Stimulated activated naive B cell treated with anti-CD40 and anti-IgM and Interleukin-4, amounts not matched to agents 10 μg/mL and 1 μg/mL and 100 μg/mL, for 72 hours (primary cell): ENCODE measurements around the gene ZNF474.

Source experiments
- ATAC-seq, 2 donors: fragments of 150-1000 bp; cut with Tn5 transposase; replicated peaks; 2 replicates each; pipeline ENCODE4 v1.10.0; 2021; ENCODE audit warnings: moderate library complexity in 1 of 2
- DNase-seq: peaks from one replicate; pipeline ENCODE4 v3.0.0; 2021
- H3K27ac Mint-ChIP-seq: one replicate; pipeline ENCODE4 v1.8.0; 2022; ENCODE audit warnings: mild to moderate bottlenecking, mixed read lengths
- H3K27me3 Mint-ChIP-seq, 2 donors: one replicate each; pipeline ENCODE4 v1.8.0; 2022; ENCODE audit warnings: mixed read lengths in 2 of 2
- H3K36me3 Mint-ChIP-seq, 2 donors: one replicate each; pipeline ENCODE4 v1.8.0; 2022; ENCODE audit warnings: mixed read lengths in 2 of 2, mild to moderate bottlenecking in 1 of 2
- H3K4me1 Mint-ChIP-seq, 2 donors: one replicate each; pipeline ENCODE4 v1.8.0; 2022; ENCODE audit warnings: mixed read lengths in 2 of 2, mild to moderate bottlenecking in 1 of 2
- H3K4me3 Mint-ChIP-seq, 2 donors: one replicate each; pipeline ENCODE4 v1.8.0; 2022; ENCODE audit warnings: mild to moderate bottlenecking in 2 of 2, mixed read lengths in 2 of 2, moderate library complexity in 1 of 2
- H3K9me3 Mint-ChIP-seq, 2 donors: one replicate each; pipeline ENCODE4 v1.8.0; 2022; ENCODE audit warnings: mixed read lengths in 2 of 2, mild to moderate bottlenecking in 1 of 2

The ZNF474 gene

DNA sequence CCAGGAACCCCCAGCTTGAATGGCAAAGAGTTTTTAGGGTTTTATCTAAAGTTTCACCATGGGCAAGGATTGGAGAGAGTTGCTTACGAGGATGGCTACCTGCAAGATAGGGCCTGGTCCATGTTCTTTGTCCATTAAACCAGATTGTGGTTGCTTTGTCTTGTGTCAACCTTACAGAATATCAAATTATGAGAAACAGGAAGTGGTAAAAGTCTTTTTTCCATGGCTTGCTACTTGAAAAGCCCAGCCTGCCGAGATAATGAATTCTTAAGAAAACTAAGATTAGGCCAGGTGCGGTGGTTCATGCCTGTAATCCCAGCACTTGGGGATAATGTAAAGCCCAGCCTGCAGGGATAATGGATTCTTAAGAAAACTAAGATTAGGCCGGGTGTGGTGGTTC lies 24.4 kb downstream of the ZNF474 start:
- H3K9me3 Mint-ChIP-seq = no peaks in the 10 kb centered on the region
- peak overlapping the region; percentile 16 for H3K27ac Mint-ChIP-seq
- no peak for DNase-seq
- H3K36me3 Mint-ChIP-seq = no peaks in the 10 kb centered on the region
- no peaks in the 10 kb centered on the region for H3K27me3 Mint-ChIP-seq
- peaks cover 2 to 23% of the 10 kb centered on the region in 2 donors for H3K4me1 Mint-ChIP-seq
- no peak overlapping the region for H3K4me3 Mint-ChIP-seq
- ATAC-seq = peak; percentile 69 to 70

DNA sequence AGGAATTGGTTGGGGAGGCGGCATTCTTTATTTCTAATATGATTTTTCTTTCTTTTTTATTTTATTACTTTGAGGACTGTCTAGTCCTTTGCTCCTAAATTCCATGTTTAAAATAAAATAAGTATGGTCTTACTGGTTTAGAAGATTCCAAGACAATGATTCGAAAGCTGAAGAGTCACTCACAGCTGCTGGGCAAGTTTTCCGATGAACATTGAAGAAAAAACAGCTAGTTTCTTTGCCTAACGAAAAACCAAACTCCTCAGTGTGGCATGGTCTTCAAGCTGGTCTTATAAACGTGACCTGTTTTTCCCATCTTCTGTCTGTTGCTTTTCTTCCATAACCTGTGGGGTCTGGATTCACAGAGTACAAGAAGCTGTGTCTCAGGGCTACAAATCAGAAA lies 25.1 kb downstream of the ZNF474 start:
- no peak overlapping the region for H3K4me3 Mint-ChIP-seq
- ATAC-seq = no peak
- no peaks in the 10 kb centered on the region for H3K36me3 Mint-ChIP-seq
- H3K4me1 Mint-ChIP-seq = peaks cover 2 to 22% of the 10 kb centered on the region in 2 donors
- no peak for DNase-seq
- H3K9me3 Mint-ChIP-seq = no peaks in the 10 kb centered on the region
- H3K27me3 Mint-ChIP-seq = no peaks in the 10 kb centered on the region
- peak overlapping the region; percentile 16 for H3K27ac Mint-ChIP-seq

DNA sequence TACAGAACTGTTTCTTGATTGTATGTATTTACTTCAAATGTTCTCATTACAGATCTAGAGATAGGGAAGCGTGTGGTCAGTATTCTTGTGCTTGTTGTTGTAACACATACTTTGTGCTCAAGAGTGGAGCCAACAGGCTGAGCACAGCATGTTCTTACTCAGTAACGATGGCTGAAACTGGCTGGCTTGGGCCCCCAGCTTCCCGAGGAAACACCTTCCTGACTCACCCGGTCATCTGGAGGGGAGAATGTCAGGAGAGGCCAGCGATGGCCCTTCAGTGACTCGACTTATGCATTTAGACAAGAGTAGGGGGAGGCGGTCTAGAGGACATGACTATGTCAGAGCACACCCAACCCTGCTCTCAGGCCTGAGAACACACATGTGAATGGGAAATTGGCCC lies 25.6 kb downstream of the ZNF474 start:
- Mint-ChIP-seq H3K9me3 (no peaks in the 10 kb centered on the region), H3K27ac (no peak overlapping the region), H3K4me1 (peaks cover 2 to 18% of the 10 kb centered on the region in 2 donors), H3K4me3 (no peak overlapping the region), H3K36me3 (no peaks in the 10 kb centered on the region), H3K27me3 (no peaks in the 10 kb centered on the region)
- DNase-seq (no peak), ATAC-seq (no peak)

DNA sequence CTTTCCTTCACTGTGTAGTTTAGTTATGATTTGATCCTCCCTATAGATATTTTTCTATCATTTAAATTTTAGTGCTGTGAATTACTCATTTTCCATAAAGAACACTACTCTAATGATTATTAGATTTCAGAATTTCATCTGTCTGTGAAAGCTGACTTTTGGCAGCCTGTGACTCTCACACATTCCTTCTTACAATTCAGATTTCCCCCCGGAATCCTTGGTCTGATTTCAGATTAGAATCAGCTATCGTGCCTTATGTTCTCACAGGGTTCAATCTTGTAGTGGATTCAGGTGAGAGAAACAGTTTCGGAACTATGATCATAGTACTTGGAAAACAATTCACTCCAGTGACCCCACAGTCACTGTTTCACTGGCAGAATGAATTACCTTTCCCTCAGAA lies 26.2 kb downstream of the ZNF474 start:
- DNase-seq (no peak), ATAC-seq (no peak)
- H3K27ac Mint-ChIP-seq = no peak overlapping the region
- H3K27me3 Mint-ChIP-seq = no peaks in the 10 kb centered on the region
- peaks cover 2 to 17% of the 10 kb centered on the region in 2 donors for H3K4me1 Mint-ChIP-seq
- no peaks in the 10 kb centered on the region for H3K9me3 Mint-ChIP-seq
- H3K4me3 Mint-ChIP-seq = no peak overlapping the region
- no peaks in the 10 kb centered on the region for H3K36me3 Mint-ChIP-seq

DNA sequence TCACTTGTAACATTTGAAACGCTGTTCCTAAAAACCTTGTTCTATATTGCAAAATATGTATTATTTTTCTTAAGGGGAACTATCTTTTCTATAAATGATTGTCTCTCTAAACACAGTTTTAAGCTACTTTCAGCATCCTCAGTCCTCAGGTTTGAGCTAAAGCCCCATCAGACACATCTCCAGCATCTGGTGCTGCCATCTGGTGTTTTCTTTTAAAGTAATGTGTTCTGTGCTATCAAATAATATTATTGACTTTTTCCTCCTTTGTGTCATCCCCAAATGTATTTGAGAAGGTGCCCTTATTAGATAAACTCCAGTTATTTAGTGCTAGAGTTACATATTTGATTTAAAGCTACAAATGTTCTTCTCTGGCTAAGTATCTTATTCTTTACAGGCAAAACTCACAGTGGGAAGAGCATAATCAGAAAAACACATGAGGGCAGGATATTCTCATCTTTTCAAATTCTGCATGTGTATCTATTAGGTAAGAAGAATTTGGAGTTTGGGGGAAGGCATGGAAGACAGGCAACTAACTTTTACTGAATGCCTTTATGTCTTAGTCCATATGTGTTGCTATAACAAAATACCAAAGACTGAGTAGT lies 27.5 kb downstream of the ZNF474 start:
- Mint-ChIP-seq H3K4me3 (no peak overlapping the region), H3K36me3 (no peaks in the 10 kb centered on the region), H3K27ac (no peak overlapping the region), H3K4me1 (peaks cover 2 to 17% of the 10 kb centered on the region in 2 donors), H3K9me3 (no peaks in the 10 kb centered on the region), H3K27me3 (no peaks in the 10 kb centered on the region)
- ATAC-seq = peak in 1 of 2 donors; percentile 45
- no peak for DNase-seq

DNA sequence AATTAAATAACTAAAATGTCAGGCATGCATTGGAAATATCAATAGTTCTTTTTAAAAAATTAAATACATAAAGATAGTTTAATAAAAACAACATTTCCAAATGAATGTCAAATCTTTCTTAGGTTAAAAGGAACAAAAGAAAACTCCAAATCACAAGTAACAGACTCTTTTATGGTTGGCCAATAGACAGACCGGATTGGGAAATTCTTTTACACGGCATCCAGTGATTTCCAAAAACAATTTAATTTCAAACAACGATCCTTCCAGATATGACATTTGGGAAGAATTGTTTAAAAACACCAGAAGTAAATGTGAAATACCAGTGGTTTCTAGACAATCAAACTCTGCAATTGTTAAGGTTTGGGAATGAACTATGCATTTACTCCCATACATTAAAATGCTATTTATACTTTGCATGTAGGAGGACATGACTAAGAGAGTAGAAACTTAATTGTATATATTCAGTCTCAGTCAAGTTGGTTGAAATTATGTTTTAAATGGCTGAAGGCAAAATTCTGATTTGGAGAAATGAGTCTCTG lies 32.8 kb downstream of the ZNF474 start:
- DNase-seq (no peak), ATAC-seq (no peak)
- H3K27ac Mint-ChIP-seq = no peak overlapping the region
- H3K4me3 Mint-ChIP-seq = no peak overlapping the region
- no peaks in the 10 kb centered on the region for H3K36me3 Mint-ChIP-seq
- H3K9me3 Mint-ChIP-seq = no peaks in the 10 kb centered on the region
- H3K27me3 Mint-ChIP-seq = no peaks in the 10 kb centered on the region
- no peaks in the 10 kb centered on the region for H3K4me1 Mint-ChIP-seq

DNA sequence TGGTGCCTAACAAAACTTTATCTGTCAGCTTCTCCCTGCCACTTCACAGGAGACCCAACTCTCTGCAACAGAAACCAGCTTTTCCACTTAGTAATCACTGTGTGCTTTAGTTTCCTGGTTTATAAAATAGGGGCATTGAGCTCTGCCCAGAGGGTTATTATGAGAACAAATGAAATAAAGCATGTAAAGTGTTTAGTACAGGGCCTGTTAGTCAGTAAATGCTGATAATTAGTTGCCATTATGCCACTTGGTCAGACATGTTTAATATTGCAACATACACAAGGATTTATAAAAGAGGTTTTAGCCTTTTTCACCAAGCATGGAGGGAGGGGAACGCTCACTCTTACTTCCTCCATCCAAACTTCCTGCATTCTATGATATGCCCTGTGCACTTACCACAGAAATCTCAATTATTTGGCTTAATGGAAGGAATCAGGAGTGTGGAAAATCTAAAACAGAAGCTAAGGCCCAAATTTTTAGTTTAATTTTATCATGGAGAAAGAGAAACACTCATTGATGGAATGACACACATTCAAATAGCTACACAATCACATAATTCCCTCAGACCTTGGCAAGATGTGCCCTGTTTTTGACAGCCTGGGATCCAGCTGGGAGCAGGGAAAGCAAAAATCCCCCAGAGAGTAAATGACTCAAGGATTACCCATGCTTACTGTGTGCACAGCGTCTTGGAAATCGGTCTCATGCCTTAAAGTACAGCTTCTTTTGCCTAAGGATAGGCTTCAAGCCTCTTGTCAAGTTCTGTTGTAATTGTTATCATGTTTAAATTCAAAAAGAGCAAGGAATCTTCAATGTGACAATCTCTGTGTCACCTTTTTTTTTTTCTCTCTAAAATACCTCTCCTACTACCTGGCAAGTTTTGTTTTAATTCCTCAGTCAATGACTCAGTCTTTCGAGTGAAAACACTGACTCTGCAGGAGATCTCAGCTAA lies 34.0 kb downstream of the ZNF474 start:
- Mint-ChIP-seq H3K27me3 (no peaks in the 10 kb centered on the region), H3K4me3 (no peak overlapping the region), H3K9me3 (no peaks in the 10 kb centered on the region), H3K27ac (no peak overlapping the region), H3K4me1 (no peaks in the 10 kb centered on the region), H3K36me3 (no peaks in the 10 kb centered on the region)
- ATAC-seq (no peak), DNase-seq (no peak)

DNA sequence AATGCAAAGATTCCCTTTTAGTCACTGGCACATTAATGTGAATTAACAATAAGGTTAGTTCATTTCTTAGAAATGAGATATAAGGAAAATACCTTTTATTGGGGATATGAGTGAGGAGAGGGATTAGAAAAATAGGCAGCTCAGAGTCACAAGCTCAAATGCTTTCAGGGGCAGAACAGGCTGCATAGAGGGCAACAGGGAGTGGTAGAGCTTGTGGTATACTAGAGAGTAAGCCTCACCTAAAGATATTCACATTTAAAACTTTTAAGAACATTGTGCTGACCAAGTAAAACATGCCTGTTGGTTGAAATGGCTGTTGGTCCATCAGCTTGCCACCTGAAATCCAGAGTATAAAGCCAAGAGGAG lies 34.7 kb downstream of the ZNF474 start:
- Mint-ChIP-seq H3K4me3 (no peak overlapping the region), H3K27me3 (no peaks in the 10 kb centered on the region), H3K27ac (no peak overlapping the region), H3K4me1 (no peaks in the 10 kb centered on the region), H3K36me3 (no peaks in the 10 kb centered on the region), H3K9me3 (no peaks in the 10 kb centered on the region)
- ATAC-seq (no peak), DNase-seq (no peak)

DNA sequence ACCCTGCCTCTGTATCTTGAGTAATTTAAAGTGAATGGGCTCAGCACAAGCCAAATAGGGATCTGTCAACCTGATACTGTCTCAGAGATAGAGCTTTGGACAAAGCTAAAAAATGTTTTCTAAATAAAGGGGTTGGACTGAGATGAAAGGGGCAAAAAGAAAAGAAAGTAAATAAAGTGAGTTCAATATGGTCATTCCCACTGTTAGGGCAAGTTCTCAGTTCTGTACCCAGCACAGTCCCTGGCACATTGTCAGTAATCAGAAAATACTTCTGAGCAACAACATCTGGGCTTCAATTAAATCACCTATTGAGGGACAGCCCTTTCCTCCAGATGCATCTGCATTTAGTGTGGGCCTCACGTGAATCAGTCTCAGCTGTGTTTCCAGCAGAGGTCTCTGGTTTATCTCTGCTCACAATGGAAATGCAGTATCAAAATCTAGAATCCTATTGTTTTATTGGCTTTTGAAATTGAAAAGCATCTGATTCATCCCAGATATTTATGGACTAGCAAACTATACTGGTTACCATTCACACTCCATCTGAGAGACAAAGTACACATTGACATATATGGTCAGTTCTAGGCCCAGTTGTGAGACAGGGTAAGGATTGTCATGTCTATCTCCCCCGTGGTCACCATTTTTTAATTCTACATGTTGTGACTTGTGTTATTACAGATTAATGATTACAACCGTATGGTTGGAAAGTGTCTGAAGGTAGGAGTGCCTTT lies 35.6 kb downstream of the ZNF474 start:
- DNase-seq (no peak), ATAC-seq (no peak)
- no peak overlapping the region for H3K27ac Mint-ChIP-seq
- H3K4me3 Mint-ChIP-seq = no peak overlapping the region
- H3K4me1 Mint-ChIP-seq = no peaks in the 10 kb centered on the region
- no peaks in the 10 kb centered on the region for H3K9me3 Mint-ChIP-seq
- no peaks in the 10 kb centered on the region for H3K36me3 Mint-ChIP-seq
- no peaks in the 10 kb centered on the region for H3K27me3 Mint-ChIP-seq

DNA sequence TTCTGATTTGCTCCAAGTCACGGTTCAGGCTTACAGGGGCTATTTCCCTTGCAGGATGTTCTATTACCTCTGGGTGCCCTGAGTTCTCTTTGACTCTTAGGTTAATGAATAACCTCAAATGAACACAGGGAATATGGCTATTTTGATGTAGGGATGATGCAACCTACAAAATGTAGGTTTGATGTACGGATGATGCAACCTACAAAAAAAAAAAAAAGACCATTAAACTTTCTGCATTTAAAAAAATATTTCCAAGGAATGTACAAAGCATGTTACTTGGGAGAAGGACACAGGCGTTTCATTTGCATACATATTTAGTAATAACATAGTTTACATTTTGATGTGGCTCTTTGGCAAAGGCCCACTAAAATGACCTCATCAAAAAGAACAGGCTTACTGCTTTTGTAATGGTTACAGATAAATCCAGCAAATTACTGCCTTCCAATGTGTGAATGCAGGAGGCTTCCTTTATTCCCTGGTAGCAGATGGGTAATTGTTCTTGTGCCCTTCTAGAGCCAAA lies 36.3 kb downstream of the ZNF474 start:
- no peaks in the 10 kb centered on the region for H3K27me3 Mint-ChIP-seq
- H3K4me1 Mint-ChIP-seq = no peaks in the 10 kb centered on the region
- no peak overlapping the region for H3K4me3 Mint-ChIP-seq
- no peak overlapping the region for H3K27ac Mint-ChIP-seq
- H3K36me3 Mint-ChIP-seq = no peaks in the 10 kb centered on the region
- no peaks in the 10 kb centered on the region for H3K9me3 Mint-ChIP-seq
- no peak for ATAC-seq
- no peak for DNase-seq

DNA sequence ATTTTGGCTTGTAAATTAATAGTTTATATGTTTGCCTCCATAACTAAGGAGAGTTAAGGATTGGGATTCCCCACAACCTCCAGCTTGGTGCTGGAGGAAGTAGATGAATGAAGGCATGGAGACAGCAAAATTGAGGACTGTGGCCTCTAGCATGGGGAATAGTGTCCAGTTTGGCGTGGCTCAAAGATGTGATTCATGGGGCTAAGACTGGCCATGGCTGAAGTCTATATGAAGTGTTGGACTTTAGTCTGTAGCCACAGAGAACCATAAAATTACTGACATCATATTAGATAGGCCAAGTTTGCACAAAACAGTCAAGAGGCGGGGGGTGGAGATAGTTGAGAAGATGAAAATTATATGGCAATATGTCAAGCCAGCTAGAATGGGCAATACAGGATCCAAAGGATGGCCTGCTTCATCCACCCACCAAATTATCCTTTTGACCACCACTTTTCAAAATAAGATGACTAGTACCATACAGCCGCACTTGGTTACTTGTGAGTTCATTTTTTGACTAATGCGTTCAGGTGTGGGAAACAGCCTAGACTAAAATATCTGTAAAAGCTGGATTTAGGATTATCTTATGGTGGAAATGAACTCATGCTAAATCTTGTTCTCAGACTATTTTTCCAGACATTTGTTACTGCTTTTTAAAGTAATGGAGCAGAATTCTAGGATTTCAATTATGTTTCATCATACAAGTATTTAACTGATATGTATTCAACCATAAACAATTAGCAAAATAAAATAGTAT lies 40.2 kb downstream of the ZNF474 start:
- ATAC-seq (no peak), DNase-seq (no peak)
- H3K9me3 Mint-ChIP-seq = no peaks in the 10 kb centered on the region
- peaks cover 0 to 10% of the 10 kb centered on the region in 2 donors for H3K4me1 Mint-ChIP-seq
- H3K27ac Mint-ChIP-seq = no peak overlapping the region
- H3K36me3 Mint-ChIP-seq = no peaks in the 10 kb centered on the region
- no peak overlapping the region for H3K4me3 Mint-ChIP-seq
- no peaks in the 10 kb centered on the region for H3K27me3 Mint-ChIP-seq

DNA sequence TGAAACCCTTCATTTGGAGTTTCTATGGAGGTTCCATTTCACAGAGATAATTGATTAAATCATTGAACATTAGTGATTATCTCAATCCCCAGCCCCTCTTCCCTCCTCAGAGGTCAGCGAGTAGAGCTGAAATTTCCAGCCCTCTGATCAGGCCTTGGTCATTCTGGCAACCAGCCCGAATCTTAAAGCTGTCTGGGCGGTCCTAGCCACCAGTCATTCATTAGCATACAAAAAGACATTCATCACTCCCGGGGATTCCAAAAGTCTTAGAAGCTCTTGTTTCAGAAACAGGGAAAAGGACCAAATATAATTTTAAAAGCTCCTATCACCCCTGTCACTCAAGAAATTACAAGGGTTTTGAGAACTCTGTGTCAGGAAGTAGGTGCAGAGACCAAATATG lies 41.3 kb downstream of the ZNF474 start:
- no peaks in the 10 kb centered on the region for H3K9me3 Mint-ChIP-seq
- no peaks in the 10 kb centered on the region for H3K27me3 Mint-ChIP-seq
- ATAC-seq = no peak
- no peaks in the 10 kb centered on the region for H3K36me3 Mint-ChIP-seq
- no peak for DNase-seq
- no peak overlapping the region for H3K27ac Mint-ChIP-seq
- no peak overlapping the region for H3K4me3 Mint-ChIP-seq
- H3K4me1 Mint-ChIP-seq = peaks cover 0 to 10% of the 10 kb centered on the region in 2 donors

DNA sequence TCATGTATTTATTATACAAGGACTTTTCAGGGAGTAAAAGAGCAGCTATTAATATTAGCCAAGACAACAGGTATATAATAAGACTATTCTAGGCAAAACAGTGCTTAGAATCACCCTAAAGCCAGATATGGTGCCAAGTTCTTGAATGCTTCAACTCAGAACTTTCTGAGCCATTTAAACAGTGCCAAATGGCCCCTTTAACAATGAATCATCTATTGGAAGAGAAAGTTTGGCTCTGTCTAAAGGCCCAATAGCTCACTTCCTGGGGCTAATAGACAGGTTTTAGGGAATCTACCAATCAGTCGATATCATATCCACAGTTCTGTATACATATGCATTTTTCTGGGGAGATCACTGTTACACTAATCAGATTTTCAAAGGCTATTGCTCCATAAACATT lies 42.9 kb downstream of the ZNF474 start:
- no peak for ATAC-seq
- Mint-ChIP-seq H3K9me3 (no peaks in the 10 kb centered on the region), H3K4me1 (peaks cover 0 to 10% of the 10 kb centered on the region in 2 donors), H3K36me3 (no peaks in the 10 kb centered on the region), H3K27ac (no peak overlapping the region), H3K4me3 (no peak overlapping the region), H3K27me3 (no peaks in the 10 kb centered on the region)
- DNase-seq = no peak
